H9 (cell line): ENCODE measurements around the gene KCNG3. TPM values are rescaled to one million over a fixed set of nuclear protein-coding genes. Genes with fewer than 3 reads are reported as not detected.
A peak's percentile ranks its signal among the peaks of the same experiment; 100 is the strongest.

Source experiments
- DNase-seq: peaks from one replicate; pipeline ENCODE4 v3.0.0-alpha.2; 2017
- H2AFZ ChIP-seq: one replicate; pipeline ENCODE4 v1.6.1; 2013; ENCODE audit warnings: mild to moderate bottlenecking, low read length, control low read depth, moderate library complexity
- H2AK5ac ChIP-seq: 2 replicates; pipeline ENCODE4 v1.6.1; 2013; ENCODE audit warnings: low read length, control low read depth, mixed read lengths; ENCODE audit not compliant: insufficient read length
- H2BK120ac ChIP-seq: one replicate; pipeline ENCODE4 v1.6.1; 2013; ENCODE audit warnings: low read depth, mild to moderate bottlenecking, low read length, control low read depth, inconsistent platforms; ENCODE audit not compliant: poor library complexity, severe bottlenecking
- H2BK12ac ChIP-seq: 2 replicates; pipeline ENCODE4 v1.6.1; 2013; ENCODE audit warnings: low read length, control low read depth, mixed read lengths, low read depth; ENCODE audit not compliant: insufficient read length
- H2BK15ac ChIP-seq: 2 replicates; pipeline ENCODE4 v1.6.1; 2013; ENCODE audit warnings: low read depth, low read length, control low read depth
- H2BK20ac ChIP-seq: one replicate; pipeline ENCODE4 v1.6.1; 2013; ENCODE audit warnings: low read depth, mild to moderate bottlenecking, low read length, control low read depth, inconsistent platforms; ENCODE audit not compliant: poor library complexity, severe bottlenecking
- H2BK5ac ChIP-seq: 2 replicates; pipeline ENCODE4 v1.6.1; 2013; ENCODE audit warnings: low read length, control low read depth, mixed read lengths; ENCODE audit not compliant: insufficient read length
- H3K14ac ChIP-seq: 2 replicates; pipeline ENCODE4 v1.6.1; 2013; ENCODE audit warnings: low read length, control low read depth; ENCODE audit not compliant: insufficient read depth
- H3K18ac ChIP-seq: 2 replicates; pipeline ENCODE4 v1.6.1; 2013; ENCODE audit warnings: low read depth, mild to moderate bottlenecking, mixed read lengths, low read length, control low read depth; ENCODE audit not compliant: insufficient read length
- H3K23ac ChIP-seq: 2 replicates; pipeline ENCODE4 v1.6.1; 2013; ENCODE audit warnings: low read length, control low read depth, mixed read lengths, low read depth; ENCODE audit not compliant: insufficient read length
- H3K23me2 ChIP-seq: 2 replicates; pipeline ENCODE4 v1.6.1; 2013; ENCODE audit warnings: low read depth, mild to moderate bottlenecking, mixed read lengths, low read length, control low read depth; ENCODE audit not compliant: insufficient read length, poor library complexity, severe bottlenecking
- H3K27ac ChIP-seq: 2 replicates; pipeline ENCODE4 v1.5.1; 2013; ENCODE audit warnings: low read length, control low read depth, mixed read lengths, low read depth; ENCODE audit not compliant: insufficient read length
- H3K27me3 ChIP-seq: 2 replicates; pipeline ENCODE4 v1.6.1; 2013; ENCODE audit warnings: low read length, control low read depth, inconsistent platforms; ENCODE audit not compliant: insufficient read depth
- H3K4ac ChIP-seq: 2 replicates; pipeline ENCODE4 v1.6.1; 2013; ENCODE audit warnings: low read depth, mild to moderate bottlenecking, control low read depth, inconsistent platforms, low read length, moderate library complexity
- H3K4me1 ChIP-seq: 2 replicates; pipeline ENCODE4 v1.6.1; 2013; ENCODE audit warnings: low read length, control low read depth, inconsistent platforms; ENCODE audit not compliant: insufficient read depth
- H3K4me2 ChIP-seq: 2 replicates; pipeline ENCODE4 v1.6.1; 2013; ENCODE audit warnings: low read length, control low read depth, mixed read lengths; ENCODE audit not compliant: insufficient read length, insufficient read depth
- H3K56ac ChIP-seq: 2 replicates; pipeline ENCODE4 v1.6.1; 2013; ENCODE audit warnings: low read depth, mild to moderate bottlenecking, mixed read lengths, low read length, control low read depth; ENCODE audit not compliant: insufficient read length
- H3K79me1 ChIP-seq: 2 replicates; pipeline ENCODE4 v1.6.1; 2013; ENCODE audit warnings: low read depth, mild to moderate bottlenecking, moderate library complexity, low read length, control low read depth, inconsistent platforms; ENCODE audit not compliant: insufficient read depth, poor library complexity, severe bottlenecking
- H3K79me2 ChIP-seq: 2 replicates; pipeline ENCODE4 v1.6.1; 2013; ENCODE audit warnings: low read length, control low read depth, inconsistent platforms; ENCODE audit not compliant: insufficient read depth
- H3K9ac ChIP-seq: 2 replicates; pipeline ENCODE4 v1.6.1; 2013; ENCODE audit warnings: low read length, control low read depth, mixed read lengths; ENCODE audit not compliant: insufficient read length; ENCODE audit errors: extremely low read depth
- H3K9me3 ChIP-seq: one replicate; pipeline ENCODE4 v1.6.1; 2013; ENCODE audit warnings: low read depth, low read length, inconsistent platforms; ENCODE audit not compliant: control insufficient read depth
- H3T11ph ChIP-seq: one replicate; pipeline ENCODE4 v1.6.1; 2013; ENCODE audit warnings: mild to moderate bottlenecking, low read length, control low read depth, inconsistent platforms
- H4K20me1 ChIP-seq: one replicate; pipeline ENCODE4 v1.6.1; 2013; ENCODE audit not compliant: control insufficient read depth, insufficient read length, insufficient read depth
- H4K5ac ChIP-seq: 2 replicates; pipeline ENCODE4 v1.6.1; 2013; ENCODE audit warnings: low read depth, mild to moderate bottlenecking, mixed read lengths, low read length, control low read depth; ENCODE audit not compliant: insufficient read length
- H4K8ac ChIP-seq: replicated peaks from 2 replicates; pipeline ENCODE4 v1.6.1; 2013; ENCODE audit warnings: low read length, control low read depth, mixed read lengths, low read depth; ENCODE audit not compliant: insufficient read length
- H4K91ac ChIP-seq: 2 replicates; pipeline ENCODE4 v1.6.1; 2013; ENCODE audit warnings: low read depth, mild to moderate bottlenecking, moderate library complexity, mixed read lengths, low read length, control low read depth; ENCODE audit not compliant: insufficient read length
- H3K27ac Mint-ChIP-seq, 3 experiments: 2 replicates in 2 of 3; 3 replicates in 1 of 3; pipeline ENCODE4 v1.8.0; 2020 to 2021; ENCODE audit warnings: mixed read lengths in 3 of 3, mild to moderate bottlenecking in 1 of 3, moderate library complexity in 1 of 3
- H3K27me3 Mint-ChIP-seq: 2 replicates; pipeline ENCODE4 v1.8.0; 2021; ENCODE audit warnings: low read depth, mild to moderate bottlenecking, moderate library complexity, mixed read lengths
- H3K36me3 Mint-ChIP-seq, 3 experiments: 2 replicates in 2 of 3; 3 replicates in 1 of 3; pipeline ENCODE4 v1.8.0; 2020 to 2021; ENCODE audit warnings: low read depth in 3 of 3, mixed read lengths in 3 of 3; ENCODE audit not compliant: insufficient read depth in 1 of 3
- H3K4me1 Mint-ChIP-seq, 2 experiments: 2 replicates each; pipeline ENCODE4 v1.8.0; 2020; ENCODE audit warnings: mixed read lengths in 2 of 2
- H3K4me3 Mint-ChIP-seq, 2 experiments: 2 replicates in 1 of 2; 3 replicates in 1 of 2; pipeline ENCODE4 v1.8.0; 2020 to 2021; ENCODE audit warnings: mild to moderate bottlenecking in 2 of 2, mixed read lengths in 2 of 2, moderate library complexity in 1 of 2
- H3K9me3 Mint-ChIP-seq, 2 experiments: 2 replicates in 1 of 2; 3 replicates in 1 of 2; pipeline ENCODE4 v1.8.0; 2020; ENCODE audit warnings: mild to moderate bottlenecking in 2 of 2, mixed read lengths in 2 of 2, moderate library complexity in 1 of 2
- CTCF ChIP-seq: fragments of 200-600 bp; sonication (generic); conservative IDR thresholded peaks from 3 replicates; pipeline ENCODE4 v1.8.0; 2021; ENCODE audit warnings: antibody characterized with exemption, mild to moderate bottlenecking
- WGBS: extraction: QIAGEN DNeasy Blood & Tissue Kit; methylation state at CpG from one replicate; pipeline ENCODE4 v1.1.7; 2013; ENCODE audit warnings: missing lambda C conversion rate, low lambda C conversion rate, mixed read lengths; ENCODE audit not compliant: insufficient read length; ENCODE audit errors: extremely low coverage; 5-methylcytosine and 5-hydroxymethylcytosine counted together
- total RNA-seq: library from RNA; stranded (reverse); gene quantifications from 2 replicates; pipeline ENCODE4 v1.2.1, GENCODE V29; 2021

The KCNG3 gene
- total RNA-seq, 1 experiment from 2014 or later, result 16.5 TPM

GRCh38 chr2:42516418-42516901, 22.7 kb upstream of the KCNG3 start:
- H2BK20ac ChIP-seq, result no peak overlapping the region
- no peak overlapping the region for H3K23ac ChIP-seq
- H2BK12ac ChIP-seq, result no peak overlapping the region
- no peaks in the 10 kb centered on the region for H3K9me3 ChIP-seq
- H4K5ac ChIP-seq, result no peak overlapping the region
- Mint-ChIP-seq H3K4me3 (no peak overlapping the region), H3K27me3 (no peaks in the 10 kb centered on the region), H3K36me3 (peaks cover 0 to 4% (median 2%) of the 10 kb centered on the region in 3 experiments; a peak in 3 of 7 replicates), H3K27ac (peak overlapping the region in 2 of 3 experiments; percentile 13 to 62; a peak in 3 of 7 replicates), H3K9me3 (no peaks in the 10 kb centered on the region), H3K4me1 (peaks cover 13 to 16% of the 10 kb centered on the region in 2 experiments)
- H2BK5ac ChIP-seq, result no peak overlapping the region
- no peaks in the 10 kb centered on the region; the same call in 1 of the 2 replicates for H3K4me1 ChIP-seq
- no peaks in the 10 kb centered on the region for H3K79me1 ChIP-seq
- H4K91ac ChIP-seq, result no peak overlapping the region
- no peak overlapping the region for H3T11ph ChIP-seq
- H2AK5ac ChIP-seq, result no peak overlapping the region
- DNase-seq, result no peak
- no peak overlapping the region for H3K27ac ChIP-seq
- H3K4ac ChIP-seq, result no peak overlapping the region
- H4K20me1 ChIP-seq, result no peaks in the 10 kb centered on the region
- no peaks in the 10 kb centered on the region for H3K23me2 ChIP-seq
- H3K56ac ChIP-seq, result no peak overlapping the region
- no peak overlapping the region for H2BK120ac ChIP-seq
- WGBS, result no CpG with 5 or more reads among the region's 4 CpGs
- no peak overlapping the region for H3K14ac ChIP-seq
- no peak overlapping the region for H3K9ac ChIP-seq
- no peak overlapping the region for H3K18ac ChIP-seq
- H3K4me2 ChIP-seq, result no peak overlapping the region
- H2AFZ ChIP-seq, result no peak overlapping the region
- H3K79me2 ChIP-seq, result no peaks in the 10 kb centered on the region
- TF ChIP-seq CTCF, result no peak
- H3K27me3 ChIP-seq, result no peaks in the 10 kb centered on the region
- no peak overlapping the region for H4K8ac ChIP-seq
- H2BK15ac ChIP-seq, result no peak overlapping the region
